ENCODE results near the gene PPCDC. TPM values are rescaled to one million over a fixed set of nuclear protein-coding genes. Genes with fewer than 3 reads are reported as not detected.

Gene PPCDC
- total RNA-seq, 4 donors from 2014 or later, result 11.6 to 14.7 (median 12.4) TPM

DNA sequence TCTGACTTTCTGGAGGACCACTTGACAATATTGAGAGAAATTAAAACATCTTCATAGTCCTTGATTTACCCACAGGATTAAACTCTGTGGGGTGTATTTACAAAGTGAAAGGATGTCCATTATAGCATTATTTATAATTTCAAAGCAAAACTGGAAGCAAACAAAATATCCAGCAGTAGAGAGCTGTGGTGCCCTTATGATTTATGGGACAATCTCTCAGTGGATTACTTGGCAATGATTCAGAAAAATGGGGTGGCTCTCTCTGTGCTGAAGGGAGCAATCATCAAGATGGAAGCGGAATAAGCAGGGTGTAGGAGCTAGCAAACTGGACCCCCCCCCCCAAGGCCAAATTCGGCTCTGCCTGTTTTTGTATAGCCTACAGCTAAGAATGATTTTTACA is 9.0 kb downstream of the PPCDC start:
- H3K4me1 ChIP-seq, result peaks cover 30 to 85% (median 37%) of the 10 kb centered on the region in 3 donors
- no peaks in the 10 kb centered on the region for H3K9me3 ChIP-seq
- intact Hi-C loops (cut with DNase I), result no loop called here
- DNase-seq, result no peak
- no peak overlapping the region for H3K4me3 ChIP-seq
- no peak for TF ChIP-seq POLR2A (IDR thresholded peaks at IDR 0.05)
- TF ChIP-seq, protein P1, sequence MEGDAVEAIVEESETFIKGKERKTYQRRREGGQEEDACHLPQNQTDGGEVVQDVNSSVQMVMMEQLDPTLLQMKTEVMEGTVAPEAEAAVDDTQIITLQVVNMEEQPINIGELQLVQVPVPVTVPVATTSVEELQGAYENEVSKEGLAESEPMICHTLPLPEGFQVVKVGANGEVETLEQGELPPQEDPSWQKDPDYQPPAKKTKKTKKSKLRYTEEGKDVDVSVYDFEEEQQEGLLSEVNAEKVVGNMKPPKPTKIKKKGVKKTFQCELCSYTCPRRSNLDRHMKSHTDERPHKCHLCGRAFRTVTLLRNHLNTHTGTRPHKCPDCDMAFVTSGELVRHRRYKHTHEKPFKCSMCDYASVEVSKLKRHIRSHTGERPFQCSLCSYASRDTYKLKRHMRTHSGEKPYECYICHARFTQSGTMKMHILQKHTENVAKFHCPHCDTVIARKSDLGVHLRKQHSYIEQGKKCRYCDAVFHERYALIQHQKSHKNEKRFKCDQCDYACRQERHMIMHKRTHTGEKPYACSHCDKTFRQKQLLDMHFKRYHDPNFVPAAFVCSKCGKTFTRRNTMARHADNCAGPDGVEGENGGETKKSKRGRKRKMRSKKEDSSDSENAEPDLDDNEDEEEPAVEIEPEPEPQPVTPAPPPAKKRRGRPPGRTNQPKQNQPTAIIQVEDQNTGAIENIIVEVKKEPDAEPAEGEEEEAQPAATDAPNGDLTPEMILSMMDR (IDR thresholded peaks at IDR 0.05), result no peak
- H3K36me3 ChIP-seq, result peaks cover 0 to 9% (median 0%) of the 10 kb centered on the region in 3 donors
- 84 to 95% methylated on average over 2 of the region's 2 CpGs for WGBS, 2 donors
- no peaks in the 10 kb centered on the region for H3K27me3 ChIP-seq
- H3K27ac ChIP-seq, result peak overlapping the region; percentile 3 to 85 (median 68)

DNA sequence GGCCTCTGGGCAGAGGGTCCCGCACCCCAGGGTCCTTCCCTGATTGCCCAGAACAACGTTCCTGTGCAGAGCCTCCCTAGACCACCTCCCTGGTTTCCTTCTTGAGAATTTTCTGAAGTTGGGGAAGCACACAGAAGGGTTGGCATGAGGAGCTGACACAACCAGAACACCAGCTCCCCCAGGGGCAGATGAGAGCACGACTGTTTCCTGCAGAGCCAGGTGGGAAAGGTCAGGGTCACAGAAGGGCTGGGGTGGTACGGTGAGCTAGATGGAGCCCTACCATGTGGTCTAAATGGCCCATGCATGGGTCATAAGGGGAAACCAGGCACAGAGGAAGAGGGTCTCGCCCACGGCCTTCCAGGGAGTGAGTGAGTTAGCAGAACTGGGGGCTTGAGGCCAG is 10.4 kb downstream of the PPCDC start:
- TF ChIP-seq, protein P1 (IDR thresholded peaks at IDR 0.05), result no peak
- no peak for TF ChIP-seq POLR2A (IDR thresholded peaks at IDR 0.05)
- H3K4me1 ChIP-seq, result peaks cover 30 to 91% (median 36%) of the 10 kb centered on the region in 3 donors

DNA sequence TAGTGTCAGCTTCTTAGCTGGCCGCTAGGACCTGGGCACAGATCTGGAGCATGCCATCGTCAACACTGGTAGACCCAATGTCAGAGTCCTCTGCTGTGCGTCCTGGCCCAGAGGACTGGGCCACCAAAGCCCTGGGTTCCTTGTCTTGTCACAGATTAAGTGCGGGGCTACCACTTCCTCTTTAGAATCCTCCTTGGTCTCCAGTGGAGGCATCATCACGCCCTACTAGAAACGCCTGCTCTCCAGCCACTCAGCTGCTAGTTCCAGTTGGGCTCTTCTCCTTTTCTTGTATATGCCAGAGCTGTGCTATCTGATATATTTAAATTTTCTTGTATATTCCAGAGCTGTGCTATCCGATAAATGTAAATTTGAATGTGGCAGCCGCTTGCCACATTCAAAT is 11.2 kb downstream of the PPCDC start:
- intact Hi-C loops (cut with DNase I), result no loop called here
- TF ChIP-seq, protein P1 (IDR thresholded peaks at IDR 0.05), result no peak
- TF ChIP-seq POLR2A (IDR thresholded peaks at IDR 0.05), result no peak
- H3K9me3 ChIP-seq, result no peaks in the 10 kb centered on the region
- WGBS, 2 donors, result 84 to 88% methylated on average over 5 to 8 of the region's 8 CpGs
- peaks cover 23 to 91% (median 28%) of the 10 kb centered on the region in 3 donors for H3K4me1 ChIP-seq
- H3K27me3 ChIP-seq, result no peaks in the 10 kb centered on the region
- DNase-seq, result no peak
- no peaks in the 10 kb centered on the region for H3K36me3 ChIP-seq
- peak overlapping the region in 1 of 4 donors; percentile 84 for H3K27ac ChIP-seq
- H3K4me3 ChIP-seq, result no peak overlapping the region

More for the DNA sequence above, 10.4 kb downstream of the PPCDC start:
- Histone ChIP-seq H3K27ac (no peak overlapping the region), H3K9me3 (no peaks in the 10 kb centered on the region), H3K4me3 (no peak overlapping the region), H3K36me3 (peaks cover 0 to 1% (median 0%) of the 10 kb centered on the region in 3 donors), H3K27me3 (no peaks in the 10 kb centered on the region)
- no peak for DNase-seq
- intact Hi-C loops (cut with DNase I), result no loop called here
- WGBS, 2 donors, result 93 to 97% methylated on average over 2 to 4 of the region's 6 CpGs

DNA sequence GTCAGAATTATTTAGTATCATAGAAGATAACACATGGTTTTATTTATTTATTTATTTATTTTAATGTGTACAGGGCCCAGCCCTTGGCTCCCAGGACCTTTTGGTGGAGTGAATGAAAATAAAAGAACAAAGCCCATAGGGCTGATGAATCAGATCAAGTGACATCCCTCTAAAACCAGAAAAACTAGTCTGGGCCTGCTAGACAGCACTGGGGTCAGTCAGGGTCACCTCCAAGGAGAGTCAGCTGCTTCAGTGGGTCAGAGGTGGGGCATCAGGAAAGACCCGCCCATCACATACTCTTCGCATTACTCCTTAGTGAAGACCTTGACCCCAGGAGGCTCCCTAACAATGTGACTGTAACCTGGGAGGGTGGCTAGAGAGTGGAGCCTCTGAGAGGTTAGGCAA is 12.8 kb downstream of the PPCDC start:
- H3K36me3 ChIP-seq, result no peaks in the 10 kb centered on the region
- intact Hi-C loops (cut with DNase I), result no loop called here
- peaks cover 8 to 75% (median 15%) of the 10 kb centered on the region in 3 donors for H3K4me1 ChIP-seq
- no peak overlapping the region for H3K4me3 ChIP-seq
- no peaks in the 10 kb centered on the region for H3K27me3 ChIP-seq
- TF ChIP-seq, protein P1 (IDR thresholded peaks at IDR 0.05), result no peak
- no peak for TF ChIP-seq POLR2A (IDR thresholded peaks at IDR 0.05)
- peak overlapping the region; percentile 25 to 84 (median 76) for H3K27ac ChIP-seq
- H3K9me3 ChIP-seq, result no peaks in the 10 kb centered on the region
- WGBS, 2 donors, result 68 to 86% methylated on average over 2 of the region's 2 CpGs
- no peak for DNase-seq

DNA sequence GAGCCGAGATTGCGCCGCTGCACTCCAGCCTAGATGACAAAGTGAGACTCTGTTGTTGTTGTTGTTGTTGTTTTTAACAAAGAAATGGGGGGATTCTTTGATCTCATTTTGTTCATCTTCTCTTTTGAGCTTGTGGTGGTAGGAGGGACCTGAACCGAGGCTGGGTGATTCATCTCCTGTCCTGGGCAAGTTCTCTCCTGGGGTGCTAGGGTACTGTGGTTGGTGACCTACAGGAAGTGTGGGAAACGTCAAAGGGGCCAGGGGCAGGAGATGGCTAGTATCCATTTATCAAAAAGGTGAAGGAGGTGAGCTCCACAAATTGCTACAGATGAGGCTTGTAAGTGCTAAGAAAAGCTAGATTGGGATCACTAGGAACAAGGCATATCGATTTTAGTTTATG is 14.3 kb downstream of the PPCDC start:
- no peaks in the 10 kb centered on the region for H3K9me3 ChIP-seq
- no peak overlapping the region for H3K4me3 ChIP-seq
- TF ChIP-seq, protein P1 (IDR thresholded peaks at IDR 0.05), result no peak
- TF ChIP-seq POLR2A (IDR thresholded peaks at IDR 0.05), result no peak
- 76 to 77% methylated on average over 5 to 6 of the region's 6 CpGs for WGBS, 2 donors
- peaks cover 2 to 69% (median 8%) of the 10 kb centered on the region in 3 donors for H3K4me1 ChIP-seq
- peak overlapping the region in 3 of 4 donors; percentile 76 to 84 (median 76) for H3K27ac ChIP-seq
- no peak for DNase-seq
- H3K27me3 ChIP-seq, result no peaks in the 10 kb centered on the region
- intact Hi-C loops (cut with DNase I), result no loop called here
- no peaks in the 10 kb centered on the region for H3K36me3 ChIP-seq

All from esophagus squamous epithelium (tissue), 5 donors.